AG08395 (cell line): Measurements from ENCODE around the gene PUDP.

Source experiments
- DNase-seq: peaks from one replicate; pipeline ENCODE4 v3.0.0; 2012; ENCODE audit warnings: mixed read lengths, low spot score

PUDP gene

DNA sequence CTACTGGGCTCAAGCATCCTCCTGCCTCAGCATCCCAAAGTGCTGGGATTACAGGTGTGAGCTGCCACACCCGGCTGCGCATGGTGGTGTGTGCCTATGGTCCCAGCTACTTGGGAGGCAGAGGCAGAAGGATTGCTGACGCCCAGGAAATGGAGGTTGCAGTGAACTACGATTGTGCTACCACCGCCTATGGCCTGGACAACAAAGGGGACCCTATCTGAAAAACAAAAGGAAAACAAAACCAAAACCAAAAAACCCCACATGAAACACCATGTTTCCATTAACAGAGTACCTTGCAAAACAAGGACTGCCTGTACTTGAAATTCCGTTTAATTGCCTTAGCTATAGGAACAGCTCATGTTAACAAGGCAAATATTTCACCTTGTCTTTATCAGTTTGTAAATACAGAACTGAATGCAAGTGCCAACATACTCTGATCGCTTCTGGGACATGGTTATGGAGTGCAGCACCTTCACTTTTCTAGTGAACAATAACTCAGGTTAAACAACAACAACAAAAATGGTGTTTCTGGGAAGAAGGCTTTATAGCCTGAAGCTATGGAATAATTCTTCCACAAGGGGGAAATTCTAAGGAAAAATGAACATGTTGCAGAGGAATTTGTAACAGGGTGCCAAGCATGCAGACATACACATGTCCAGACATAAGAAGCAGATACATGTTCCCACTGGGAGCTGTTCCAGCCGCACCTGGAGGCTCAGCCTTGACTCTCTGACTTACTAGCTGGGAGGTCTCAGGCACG lies 73.6 kb downstream of the PUDP start:
- peak; percentile 24 for DNase-seq

DNA sequence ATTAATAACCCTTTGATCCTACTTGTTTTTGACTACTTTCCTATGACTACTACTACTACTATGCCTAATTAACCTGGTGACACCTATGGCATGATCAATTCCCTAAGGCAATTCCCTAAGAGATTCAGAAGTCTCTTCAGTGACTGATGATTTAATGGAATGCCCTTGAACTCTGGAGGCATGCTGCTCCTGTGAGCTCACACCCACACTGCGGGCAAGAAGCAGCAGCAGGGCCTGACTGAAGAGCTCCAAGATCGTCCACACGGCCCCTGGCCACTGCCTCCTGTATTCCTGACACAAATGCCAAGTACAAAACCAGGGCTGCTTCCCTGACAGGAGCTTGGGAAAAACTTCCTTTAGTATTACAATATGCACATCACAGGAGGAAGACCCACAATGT lies 74.6 kb downstream of the PUDP start:
- no peak for DNase-seq

DNA sequence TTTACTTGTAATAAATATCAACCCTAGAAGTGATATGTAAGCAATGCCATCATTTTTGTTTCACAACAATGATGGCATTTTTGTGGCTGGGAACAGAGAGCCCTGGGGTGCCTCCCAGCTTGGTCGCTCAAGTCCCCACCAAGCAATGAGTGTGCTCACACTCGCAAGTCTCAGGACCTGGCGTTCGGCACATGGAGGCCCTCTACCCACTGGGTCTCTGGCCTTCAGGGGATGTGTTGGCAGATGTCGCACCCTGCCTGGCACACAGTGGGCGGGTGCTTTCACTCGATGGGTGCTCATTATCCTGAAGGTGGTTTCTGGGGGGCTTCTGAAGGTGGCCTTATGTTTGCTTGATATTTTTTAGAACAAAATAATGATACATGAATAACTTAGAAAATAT lies 75.1 kb downstream of the PUDP start:
- DNase-seq: no peak

DNA sequence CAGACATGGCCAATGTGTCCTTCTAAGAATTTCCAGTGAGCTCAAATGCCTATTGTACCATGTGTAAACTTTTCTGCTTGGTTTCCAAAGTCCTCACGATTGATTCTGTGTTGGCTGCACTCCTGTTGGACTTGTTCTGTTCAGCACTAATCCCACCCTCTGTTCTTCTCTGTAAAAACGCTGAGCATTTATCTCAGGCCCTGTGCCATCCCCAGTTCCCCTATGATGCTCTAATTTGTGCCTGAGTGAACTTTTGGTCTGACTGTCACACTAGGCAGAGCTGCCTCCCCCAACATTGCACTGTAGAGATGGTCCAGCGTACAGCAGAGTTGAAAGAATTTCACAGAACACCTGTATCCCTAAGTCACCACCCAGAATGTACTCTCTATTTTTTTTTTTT lies 76.6 kb downstream of the PUDP start:
- no peak for DNase-seq

DNA sequence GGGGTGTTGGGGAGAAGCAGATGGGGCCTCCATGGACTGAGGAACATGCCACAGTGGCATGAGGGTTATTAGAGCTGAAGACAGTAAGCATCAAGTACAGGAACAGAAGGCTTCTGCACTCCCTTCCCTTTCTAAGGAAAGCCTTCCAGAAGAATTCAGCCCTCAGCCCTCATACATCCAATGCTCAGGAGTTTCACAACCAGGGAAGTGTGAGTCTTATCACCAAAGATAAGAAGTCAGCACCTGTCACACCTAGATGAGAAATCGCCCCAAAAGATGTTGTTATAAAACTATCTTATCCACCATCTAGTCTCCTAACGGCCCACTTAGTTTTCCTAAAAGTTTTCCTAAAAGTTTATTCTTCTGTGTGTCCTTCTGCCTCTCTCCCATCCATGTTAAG lies 78.4 kb downstream of the PUDP start:
- DNase-seq: no peak

DNA sequence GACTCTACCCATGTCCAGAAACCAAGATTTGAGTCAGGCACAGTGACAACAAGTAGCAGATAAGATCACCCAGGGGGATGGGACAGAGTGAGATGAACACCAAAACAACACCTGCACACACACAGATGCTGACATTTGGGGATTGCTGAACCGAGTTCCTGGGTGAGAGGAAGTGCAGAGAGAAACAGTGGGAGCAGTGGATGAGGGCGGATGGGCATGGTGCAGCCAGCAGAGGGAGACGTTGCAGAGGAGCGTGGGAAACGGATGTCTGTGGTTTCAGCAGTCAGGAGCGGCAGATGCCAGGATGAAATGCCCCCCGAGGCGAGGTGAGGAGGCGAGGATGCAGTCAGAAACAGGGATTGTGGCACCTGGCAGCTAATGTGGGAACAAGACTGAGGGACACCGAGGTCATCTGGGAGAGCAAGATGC lies 79.0 kb downstream of the PUDP start:
- no peak for DNase-seq

DNA sequence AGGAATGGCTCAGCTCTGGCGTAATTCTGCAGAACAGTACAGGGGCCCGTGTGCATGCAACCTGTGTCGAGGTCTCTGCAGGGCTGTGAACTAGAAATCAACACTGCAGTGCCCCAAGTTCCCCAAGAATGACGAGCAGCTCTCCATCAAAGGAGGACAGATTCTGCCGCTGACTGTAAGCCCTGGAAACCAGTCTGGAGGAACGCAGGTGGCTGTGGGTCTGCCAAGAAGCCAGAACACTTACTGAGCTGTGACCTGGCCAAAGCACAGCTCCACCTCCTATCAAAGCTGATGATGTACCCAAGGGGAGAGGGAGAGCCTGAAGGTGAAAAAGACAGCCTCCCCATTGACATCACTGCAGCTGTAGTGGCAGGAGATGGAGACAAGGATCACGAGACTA lies 80.7 kb downstream of the PUDP start:
- no peak for DNase-seq

DNA sequence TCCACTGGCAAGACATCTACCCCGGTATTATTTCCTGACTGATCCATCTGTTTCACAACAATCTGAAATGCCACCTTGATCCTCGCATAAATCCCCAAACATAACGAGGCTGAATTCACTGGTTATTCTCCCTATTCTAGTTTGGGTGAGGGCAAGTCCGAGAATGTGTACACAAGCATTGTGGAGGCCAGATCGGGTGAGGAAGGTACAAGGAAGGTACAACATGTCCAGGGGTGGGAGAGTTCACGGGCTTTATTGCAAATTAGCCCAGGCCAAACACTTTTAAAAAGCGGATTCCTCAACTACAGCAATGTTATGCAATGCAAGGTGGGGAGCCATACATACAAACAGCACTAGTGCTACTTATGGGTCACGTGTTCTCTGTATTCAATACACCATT lies 82.5 kb downstream of the PUDP start:
- DNase-seq: no peak

DNA sequence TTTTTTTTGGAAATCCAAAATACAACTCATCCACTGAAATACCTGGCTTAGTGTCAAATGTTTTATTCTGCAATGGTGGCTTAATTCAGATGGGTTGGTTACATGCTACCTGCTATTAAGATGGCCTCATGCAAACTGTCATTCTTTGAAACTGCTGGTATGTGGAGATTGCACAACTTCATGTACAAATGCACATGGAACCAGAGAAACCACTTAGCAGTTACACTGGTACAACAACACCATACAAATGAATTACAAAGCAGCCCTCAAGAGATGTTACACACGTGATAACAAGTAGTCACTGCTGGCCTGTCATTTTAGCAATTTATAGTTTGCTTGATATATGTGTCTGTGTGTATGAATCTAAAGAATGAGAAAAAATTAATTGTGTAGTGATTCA lies 85.0 kb downstream of the PUDP start:
- DNase-seq: no peak

DNA sequence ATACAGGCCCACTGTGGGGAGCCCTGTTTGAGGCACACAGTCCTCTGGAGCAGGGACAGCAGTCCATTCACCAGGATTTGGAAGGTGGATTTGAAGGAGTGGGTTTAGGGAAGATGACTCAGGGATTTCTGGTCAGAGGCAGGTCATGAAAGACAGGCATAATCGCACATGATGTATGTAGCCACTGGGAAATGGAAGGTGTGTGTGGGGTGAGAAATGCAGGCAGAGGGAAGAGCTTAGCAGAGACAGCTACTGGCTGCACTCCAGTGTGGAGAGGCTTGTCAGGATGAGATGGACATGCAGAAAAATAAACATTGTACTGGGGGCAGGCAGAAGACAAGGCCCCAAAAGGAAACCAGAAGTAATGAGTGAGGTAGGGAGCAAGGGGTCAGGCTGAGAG lies 85.7 kb downstream of the PUDP start:
- DNase-seq: no peak

DNA sequence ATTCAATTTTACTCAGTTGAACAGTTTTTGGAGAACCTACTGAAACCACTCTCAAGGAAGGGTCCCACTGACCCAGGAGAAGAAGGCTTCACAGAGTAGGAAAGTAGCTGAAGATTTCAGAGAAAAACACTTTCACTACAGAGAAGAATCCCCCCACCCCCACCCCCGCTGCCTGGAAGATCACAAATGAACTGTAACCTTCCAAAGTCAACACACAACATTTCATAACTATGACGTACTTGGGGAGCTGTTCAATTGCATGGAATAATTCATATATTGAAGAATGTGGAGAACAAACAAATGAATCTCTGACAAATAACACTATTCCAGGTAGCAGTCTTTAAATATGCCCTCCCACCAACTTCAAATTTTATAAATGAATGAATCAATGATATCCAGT lies 86.5 kb downstream of the PUDP start:
- DNase-seq: no peak

DNA sequence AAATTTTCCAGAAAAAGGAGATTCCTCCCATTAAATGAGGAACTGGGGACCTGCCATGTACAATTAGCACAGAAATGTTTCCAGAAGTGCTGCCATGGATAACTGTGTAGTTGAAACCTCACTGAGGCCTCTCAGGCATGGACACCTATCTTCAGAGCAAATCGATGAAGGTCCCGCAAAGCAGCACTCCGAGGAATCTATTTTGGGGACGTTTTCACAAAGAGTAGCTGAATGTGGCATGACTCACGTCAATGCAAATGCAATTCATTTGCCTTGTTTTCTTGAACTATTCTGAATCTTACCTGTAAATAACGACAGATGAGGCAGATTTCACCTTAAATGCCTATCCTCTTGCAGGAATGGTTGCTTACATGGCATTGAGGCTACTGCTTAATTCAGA lies 87.5 kb downstream of the PUDP start:
- no peak for DNase-seq

DNA sequence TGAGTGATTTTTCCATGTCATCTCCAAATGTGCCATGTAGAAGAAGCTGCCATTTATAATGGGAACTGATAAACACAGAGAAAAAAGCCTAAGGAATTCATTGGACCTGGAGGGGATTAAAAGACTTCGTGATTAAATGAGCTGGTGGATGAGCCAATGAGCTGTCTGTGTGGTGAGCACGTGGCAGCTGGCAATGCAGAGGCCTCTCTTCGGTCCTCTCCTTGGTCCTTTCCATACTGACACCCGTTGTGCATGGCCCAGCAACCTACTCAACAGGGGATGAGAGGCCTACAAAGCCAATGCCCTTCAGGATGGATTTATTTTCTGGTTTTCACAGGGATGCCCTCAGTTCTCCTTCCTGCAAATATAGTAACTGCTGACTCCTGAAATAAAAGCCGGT lies 88.1 kb downstream of the PUDP start:
- DNase-seq: no peak

DNA sequence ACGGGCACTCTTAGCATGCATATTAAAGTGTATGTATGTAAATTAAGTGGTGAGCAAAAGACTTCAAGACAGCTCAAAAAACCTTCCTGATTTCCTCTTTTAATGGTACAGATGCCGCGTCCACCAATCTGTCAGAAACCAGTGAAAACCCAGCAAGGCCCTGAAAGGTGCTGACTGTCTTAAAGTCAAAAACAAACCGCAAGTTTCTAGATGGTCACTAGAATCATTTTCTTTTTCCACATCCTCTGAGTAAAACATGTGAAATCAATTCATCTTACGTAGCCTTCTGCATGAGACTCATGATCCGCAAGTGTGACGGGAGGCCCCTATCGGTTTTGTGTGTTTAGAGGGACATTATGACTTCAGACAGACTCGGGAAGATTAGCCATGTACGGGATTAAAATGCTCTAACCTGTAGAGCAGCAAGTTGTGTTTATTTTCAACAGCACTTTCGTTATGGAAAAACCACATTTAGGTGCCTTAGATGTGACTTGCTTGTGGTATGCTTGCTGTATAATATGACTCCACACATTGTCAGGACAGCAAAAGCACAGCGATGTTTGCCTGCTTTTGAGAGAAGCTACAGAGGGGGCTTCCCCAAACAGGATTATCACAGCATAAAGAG lies 88.6 kb downstream of the PUDP start:
- DNase-seq: no peak

DNA sequence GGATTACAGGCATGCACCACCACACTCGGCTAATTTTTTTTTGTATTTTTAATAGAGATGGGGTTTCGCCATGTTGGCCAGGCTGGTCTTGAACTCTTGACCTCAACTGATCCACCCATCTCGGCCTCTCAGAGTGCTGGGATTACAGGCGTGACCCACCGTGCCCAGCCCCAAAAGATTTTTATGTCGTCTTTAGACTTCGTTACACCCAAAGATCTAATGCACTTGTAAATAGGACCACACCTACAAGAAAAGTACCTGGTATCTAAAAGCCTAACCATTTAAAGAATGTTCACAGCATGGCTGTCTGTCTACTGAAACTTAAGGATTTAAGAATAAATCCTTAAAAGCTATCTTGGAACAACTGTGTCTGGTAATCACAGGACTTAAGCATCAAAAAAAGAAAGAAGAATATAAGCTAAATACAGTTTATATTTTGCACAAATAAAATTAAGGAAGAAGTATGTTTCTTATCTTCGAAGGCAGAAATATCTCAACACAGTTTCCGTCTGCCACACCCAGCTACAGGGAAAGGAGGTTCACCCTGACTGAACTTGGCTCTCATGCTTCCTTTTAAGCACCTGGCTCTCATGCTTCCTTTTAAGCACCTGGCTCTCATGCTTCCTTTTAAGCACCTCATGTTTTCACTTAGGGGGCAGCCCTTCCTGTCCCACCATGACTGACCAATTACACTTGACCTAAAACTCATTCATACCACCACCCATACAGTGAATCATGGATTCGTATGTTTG lies 92.4 kb downstream of the PUDP start:
- no peak for DNase-seq

DNA sequence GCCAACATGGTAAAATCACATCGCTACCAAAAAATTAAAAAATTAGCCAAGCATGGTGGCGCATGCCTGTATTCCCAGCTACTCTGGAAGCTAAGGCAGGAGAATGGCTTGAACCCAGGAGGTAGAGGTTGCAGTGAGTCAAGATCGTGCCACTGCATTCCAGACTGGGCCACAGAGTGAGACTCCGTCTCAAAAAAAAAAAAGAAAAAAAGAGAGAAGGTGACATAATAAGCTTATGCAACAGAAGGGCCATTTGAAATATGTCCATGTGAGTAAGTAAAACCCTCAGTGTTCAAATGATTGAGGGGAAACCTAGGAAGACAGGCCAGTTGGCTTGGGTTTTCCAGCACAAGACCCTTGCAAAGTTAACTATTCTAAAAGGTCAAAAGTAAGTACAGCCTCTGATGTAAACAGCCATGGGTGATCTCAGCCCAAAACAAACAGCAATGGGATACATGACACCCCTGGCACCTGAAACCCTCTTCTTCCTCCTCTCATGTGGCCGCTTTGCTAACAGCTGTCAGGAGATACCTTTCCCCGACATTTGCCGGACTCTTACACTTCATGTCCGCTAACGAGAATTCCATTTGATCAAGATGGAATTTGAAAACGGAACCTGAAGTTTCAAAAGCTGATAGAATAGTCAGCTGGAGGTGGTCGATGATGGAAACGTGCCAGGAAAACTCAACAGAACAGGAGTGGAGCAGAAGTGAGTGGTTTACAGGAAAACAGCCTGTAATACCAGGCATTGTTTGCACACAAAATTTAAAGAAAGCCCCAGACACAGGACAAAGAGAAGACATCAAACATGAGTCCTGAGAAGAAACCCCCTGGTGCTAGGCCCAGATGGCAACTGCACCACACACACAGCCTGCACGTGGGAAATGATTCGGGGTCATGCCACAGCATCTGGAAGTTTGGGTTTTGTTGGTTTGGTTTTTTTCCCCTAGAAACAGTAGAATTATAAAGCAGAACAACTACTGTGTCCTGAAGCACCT lies 93.4 kb downstream of the PUDP start:
- DNase-seq: no peak

DNA sequence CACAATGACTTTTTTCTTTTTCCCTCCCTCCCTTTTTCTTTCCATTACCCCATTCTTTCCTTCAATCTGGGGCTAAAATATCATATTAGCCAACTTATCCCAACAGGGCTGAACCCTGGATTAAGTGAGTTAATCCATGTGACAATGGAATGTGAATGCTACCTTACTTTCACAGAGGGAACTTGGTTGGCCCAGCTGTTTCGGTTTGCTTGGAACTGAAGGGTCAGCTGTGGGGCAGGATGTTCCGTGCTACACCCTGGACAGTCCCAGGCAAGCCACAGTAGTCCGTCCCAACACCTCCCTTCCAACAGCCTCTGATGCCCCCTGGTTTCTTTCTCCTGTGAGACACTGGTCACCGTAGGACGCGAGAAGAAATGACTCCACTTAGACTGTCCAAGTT lies 95.4 kb downstream of the PUDP start:
- no peak for DNase-seq

DNA sequence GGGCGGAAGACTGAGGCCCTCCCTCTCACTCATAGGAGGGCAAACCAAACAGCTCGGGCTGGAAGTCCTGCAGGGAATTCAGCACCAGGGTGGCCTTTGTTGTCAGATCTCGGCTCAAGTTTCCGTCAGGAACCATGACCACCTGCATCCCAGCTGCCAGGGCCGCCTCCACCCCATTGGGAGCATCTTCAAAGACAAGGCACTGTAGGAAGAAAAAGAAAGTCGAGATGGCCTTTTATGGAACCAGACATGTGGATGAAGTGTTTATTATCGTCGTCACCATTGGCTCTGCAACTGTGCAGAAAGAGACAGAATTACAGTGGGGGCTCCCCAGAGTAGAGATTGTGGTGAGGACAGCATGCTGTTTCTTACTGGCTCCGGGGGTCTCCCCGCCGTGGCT lies 97.7 kb downstream of the PUDP start:
- no peak for DNase-seq

DNA sequence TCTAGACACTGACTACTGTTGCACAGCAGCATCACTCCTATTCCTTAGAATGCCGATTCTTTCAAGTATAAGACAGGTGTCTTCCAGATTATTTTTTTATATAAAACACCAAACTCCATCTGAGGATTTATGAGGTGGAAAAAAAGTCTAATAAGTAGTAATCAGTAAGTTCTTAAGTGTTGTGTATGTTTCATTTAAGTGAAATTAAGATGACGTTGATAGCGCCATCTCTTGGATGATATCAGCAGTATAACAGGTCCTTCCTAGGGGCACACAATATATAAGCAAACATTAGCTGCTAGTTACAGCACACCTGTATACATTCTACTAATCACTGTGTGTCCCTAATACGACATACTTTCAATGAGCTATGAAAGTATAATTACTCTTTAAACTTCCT lies 100.0 kb downstream of the PUDP start:
- no peak for DNase-seq

DNA sequence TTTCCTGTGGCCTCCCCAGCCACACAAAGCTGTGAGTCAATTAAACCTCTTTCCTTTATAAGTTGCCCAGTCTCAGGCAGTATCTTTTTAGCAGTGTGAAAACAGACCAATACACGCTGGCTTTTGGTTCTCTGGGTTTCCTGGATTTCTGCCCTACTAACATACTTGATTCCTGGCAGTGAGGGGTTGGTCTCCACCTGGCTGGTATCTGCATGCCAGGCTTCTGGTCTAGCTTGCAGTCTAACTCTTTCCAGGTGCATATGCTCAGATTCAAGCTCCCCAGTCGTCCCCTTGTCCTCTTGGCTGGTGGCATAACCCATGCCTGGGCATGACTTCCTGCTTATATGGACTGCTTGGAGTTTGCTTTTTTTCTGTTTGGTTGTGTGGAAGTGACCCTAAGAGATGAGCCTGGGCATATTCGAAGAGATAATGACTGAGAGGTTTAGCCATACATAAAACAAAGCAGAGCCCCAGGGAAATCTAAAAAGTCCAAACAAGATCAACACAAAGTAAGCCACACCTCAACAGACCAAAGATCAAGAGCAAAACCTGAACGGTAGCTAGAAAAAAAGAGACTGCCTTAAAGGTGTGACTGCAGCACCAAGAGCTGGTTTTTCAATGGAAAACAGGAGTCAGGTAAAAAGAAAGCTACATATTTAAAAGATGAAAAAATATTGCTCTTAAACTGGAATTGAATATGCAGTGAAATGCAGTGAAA lies 102.6 kb downstream of the PUDP start:
- no peak for DNase-seq

DNA sequence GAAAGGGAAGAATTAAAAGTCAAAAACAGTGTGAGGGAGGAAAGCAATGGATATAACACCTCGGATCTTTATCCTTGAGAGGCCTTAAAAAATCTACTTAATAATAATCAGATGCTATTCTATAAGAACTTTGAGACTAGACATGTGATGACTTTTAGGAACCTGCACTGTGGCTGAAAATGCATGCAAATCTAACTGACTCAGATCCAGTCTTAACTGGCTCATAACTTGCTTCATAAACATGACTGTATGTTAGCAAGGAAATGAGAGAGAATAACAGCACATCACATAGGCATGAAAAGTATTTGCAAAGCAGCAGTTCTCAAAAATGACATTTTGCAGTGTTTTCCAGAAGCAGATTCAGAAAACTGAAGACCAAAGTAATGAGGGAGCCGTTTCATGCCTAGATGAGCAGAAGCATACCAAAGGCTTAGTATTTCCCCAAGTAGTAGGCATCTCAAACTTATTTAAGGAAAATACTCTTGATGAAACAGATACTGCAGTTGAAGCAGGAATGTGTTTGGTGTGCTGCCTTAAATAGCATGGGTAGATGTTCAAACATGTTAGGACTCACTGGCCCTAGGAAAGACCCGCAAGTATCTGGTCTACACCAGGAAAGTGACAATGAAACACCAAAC lies 104.0 kb downstream of the PUDP start:
- DNase-seq: peak; percentile 21
